COLO668 (cell line): ENCODE measurements around the gene YAE1.
"Not testable (repeated sequence)": the region's sequence is repeated elsewhere in the genome, so short reads cannot be mapped to it uniquely, and the experiment has no call there.

ENCODE experiments used
- DNase-seq: peaks from one replicate; lab custom pipeline; 2025; ENCODE audit not compliant: unreplicated experiment; lab: John Stamatoyannopoulos, UW

YAE1 gene, protein sequence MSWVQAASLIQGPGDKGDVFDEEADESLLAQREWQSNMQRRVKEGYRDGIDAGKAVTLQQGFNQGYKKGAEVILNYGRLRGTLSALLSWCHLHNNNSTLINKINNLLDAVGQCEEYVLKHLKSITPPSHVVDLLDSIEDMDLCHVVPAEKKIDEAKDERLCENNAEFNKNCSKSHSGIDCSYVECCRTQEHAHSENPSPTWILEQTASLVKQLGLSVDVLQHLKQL

DNA sequence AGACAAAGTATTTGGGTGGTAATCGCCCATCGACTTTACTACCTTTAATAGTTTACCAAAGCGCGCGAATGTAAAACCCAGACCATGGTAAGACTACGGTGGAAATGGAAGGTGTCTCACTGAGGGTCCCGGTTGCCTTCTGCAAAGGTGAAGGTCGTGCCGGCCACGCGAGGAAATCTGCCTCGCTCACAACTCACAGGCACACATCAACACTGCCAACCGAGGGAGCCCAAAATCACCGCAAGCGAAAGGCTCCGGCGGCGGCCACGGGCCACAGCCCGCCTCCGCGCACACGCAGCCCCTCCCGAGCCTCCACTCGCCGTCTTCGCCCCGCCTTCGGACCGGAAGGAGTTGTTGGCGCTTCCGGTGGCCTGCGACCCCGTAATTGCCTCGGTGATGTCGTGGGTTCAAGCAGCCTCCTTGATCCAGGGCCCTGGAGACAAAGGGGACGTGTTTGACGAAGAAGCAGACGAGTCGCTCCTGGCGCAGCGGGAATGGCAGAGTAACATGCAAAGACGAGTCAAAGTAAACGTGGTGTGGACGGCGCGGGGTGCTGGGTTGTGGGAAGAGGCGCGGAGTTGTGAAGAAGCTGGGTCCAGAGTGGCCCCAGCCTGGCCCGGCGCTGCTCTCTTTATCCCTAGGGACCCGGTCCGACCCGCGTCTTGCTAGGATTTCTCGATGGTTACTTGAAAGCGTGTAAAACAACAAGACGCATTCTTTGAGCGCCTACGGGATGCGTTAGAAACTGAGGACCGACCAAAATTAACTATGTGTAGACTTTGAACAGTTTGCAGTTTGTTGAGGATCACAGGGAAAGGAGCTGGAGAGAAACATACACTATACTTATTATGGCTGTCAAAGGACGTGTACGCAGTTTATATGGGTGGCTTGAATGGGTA lies at the start of gene YAE1:
Gene YAE1, plus strand, starts transcription at position 382 of the 899 bp plus-strand sequence. Its CDS starts 15 bp downstream, at position 397.
- DNase-seq = peak; percentile 95

DNA sequence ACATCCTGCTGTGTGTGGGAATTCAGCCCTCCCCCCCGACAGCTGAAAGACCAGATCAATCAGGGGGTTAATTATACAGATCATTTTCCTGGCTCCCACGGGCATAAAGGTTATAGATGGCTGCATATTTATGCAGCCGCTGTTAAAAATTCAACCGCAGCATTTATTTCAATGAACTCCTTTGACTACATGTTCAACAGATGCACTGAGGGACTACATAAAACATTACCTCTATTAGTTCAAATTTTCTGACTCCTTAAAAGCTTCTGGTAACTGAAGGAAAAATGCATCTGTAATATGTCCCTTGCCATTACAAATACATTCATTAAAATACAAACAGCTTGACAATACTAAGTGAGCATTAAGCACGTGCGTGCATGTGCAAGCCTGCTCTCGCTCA lies 49.7 kb upstream of the YAE1 start:
- DNase-seq = no peak

DNA sequence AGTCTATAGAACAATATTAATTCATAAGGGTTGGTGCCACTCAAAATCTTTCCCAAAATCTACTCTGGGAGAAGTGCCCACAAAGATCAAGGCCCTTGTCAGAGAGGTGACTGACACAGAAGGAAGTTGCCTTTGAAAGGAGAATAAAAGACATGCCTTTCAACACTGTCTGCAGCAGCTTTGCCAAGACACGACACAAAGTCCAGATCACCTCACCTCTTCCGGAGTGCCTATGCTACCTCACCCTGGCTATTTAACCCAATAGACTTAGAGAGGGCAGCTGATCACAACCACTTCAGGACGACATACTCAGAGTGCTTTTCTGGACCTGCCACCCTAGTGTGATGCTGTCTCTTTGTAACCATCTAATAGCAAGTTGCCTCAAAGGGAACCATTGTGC lies 49.0 kb upstream of the YAE1 start:
- no peak for DNase-seq

DNA sequence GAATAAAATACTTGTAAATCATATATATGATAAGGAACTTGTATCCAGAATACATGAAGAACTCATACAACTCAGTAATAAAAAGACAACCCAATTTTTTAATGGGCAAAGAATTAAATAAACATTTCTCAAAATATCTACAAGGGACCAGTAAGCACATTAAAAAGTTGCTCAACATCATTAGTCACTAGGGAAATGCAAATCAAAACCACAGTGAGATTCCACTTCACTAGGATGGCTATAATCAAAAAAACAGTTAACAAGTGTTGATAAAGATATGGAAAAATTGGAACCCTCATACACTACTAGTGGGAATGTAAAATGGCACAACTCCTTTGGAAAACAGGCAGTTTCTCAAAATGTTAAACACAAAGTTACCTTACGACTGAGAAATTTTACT lies 40.3 kb upstream of the YAE1 start:
- DNase-seq = no peak

DNA sequence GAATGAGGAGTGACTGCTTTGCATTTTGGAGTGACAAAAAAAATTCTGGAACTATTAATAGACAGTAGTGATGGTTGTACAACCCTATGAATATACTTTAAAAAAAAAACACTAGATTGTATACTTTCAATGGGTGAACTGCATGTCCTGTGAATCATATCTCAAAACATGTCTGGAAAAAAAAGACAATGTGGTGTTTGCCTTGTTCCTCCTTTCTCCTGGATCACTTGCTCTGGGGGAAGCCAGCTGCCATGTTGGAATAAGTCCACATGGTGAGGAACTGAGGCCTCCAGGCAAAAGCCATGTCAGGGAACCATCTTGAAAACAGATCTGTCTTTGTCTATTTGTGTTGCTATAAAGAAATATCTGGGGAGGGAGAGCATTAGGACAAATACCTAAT lies 39.5 kb upstream of the YAE1 start:
- no peak for DNase-seq

DNA sequence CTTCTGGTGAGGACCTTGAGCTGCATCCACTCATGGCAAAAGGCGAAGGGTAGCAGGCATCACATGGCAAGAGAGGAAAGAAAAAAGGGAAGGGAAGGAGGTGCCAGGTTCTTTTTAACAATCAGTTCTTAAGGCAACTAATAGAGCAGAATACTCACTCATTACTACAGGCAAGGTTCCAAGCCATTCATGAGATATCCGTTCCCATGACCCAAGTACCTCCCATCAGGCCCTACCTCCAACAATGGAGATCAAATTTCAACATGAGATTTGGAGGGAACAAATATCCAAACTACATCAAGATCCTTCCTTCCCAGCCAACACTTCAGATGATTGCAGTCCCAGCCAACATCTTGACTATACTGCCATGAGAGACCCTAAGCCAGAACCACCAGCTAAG lies 38.9 kb upstream of the YAE1 start:
- DNase-seq = no peak

DNA sequence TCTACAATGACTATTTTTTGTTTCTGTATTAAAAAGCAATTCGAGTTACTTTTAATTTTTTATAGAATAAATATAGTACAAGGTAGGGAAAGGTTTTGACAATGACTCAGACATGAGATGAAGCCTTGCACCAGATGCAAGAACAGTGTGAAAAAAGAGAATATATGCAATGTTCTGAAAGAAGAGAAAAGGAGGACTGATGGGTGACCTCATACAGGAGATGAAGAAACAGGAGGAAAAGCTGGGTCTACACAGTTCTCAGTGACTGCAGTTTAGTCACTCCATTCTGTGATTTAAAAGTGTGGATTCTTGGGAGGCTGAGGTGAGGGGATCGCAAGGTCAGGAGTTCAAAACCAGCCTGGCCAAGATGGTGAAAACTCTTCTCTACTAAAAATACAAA lies 38.3 kb upstream of the YAE1 start:
- DNase-seq = no peak

DNA sequence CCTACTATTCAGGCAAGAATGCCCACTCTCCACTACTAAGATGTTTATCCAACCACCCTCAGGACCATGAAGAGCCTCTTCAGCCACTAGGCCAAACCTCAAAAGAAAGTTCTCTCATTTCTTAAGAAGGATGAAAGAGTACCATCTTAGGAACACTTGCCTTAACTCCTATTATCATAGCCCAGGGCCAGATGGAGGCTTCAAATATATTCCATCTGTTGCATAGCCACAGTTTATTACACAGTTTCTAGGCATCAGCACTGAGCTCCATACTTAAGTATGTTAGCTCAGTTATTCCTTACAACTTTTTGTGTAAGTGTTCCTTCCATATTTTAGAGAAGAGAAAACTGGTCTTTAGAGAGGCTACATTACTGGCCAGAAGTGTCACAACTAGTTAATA lies 37.4 kb upstream of the YAE1 start:
- DNase-seq = no peak

DNA sequence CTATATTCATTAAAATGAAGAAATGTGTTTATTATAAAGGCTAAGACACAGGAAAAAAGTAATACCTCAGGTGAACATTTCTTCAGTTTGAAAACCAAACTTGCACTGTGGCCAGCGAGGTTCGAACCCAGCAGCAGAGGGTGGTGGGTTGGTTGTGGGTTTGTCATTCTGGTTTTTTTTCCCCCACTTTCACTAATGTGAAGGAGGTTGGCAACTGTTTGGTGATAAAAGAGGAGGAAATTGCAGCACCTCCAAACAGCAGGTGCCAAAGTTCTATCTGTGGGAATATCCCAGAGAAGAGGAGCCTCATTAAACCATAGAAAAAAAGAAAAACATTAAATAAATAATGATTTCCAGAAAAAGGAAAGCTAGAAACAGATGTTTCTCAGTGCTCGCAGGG lies 36.6 kb upstream of the YAE1 start:
- DNase-seq = no peak

DNA sequence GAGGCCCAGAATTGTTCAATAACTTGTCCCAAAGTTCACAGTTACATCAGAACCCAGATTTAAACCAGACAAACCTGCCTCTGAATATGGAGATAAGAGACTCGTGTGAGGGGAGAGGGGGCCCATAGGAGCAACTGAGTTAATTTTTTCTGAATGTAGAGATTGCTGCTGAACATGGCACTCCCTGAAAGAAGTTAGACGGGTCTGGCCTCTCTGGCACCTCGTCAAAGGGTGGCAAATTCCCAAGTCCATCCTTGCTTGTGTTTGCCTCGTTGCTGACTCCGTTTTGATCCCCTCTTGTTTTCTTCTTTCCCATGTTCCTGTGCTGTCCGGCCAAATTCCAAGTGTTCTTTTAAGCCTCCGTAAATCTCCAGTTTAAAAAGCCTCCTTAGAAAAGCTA lies 35.2 kb upstream of the YAE1 start:
- no peak for DNase-seq

DNA sequence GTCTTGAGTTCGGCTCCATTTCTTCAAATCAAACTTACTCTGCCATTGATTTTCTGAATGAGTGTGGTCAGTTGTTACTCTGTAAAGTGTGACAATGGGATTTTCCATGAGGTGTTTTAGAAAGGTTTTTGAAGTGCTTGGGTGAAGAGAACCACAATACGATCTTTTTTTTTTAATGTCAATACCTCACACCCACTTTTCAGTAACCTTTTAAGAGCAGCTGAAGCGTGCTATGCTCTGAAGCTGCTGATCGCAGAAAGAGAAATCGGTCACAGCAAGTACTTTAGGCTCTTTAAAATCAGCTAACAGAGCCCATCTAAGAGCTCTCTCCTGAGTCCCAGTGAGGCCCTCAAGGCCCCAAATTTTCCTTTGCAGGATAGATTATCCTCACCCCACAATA lies 34.4 kb upstream of the YAE1 start:
- no peak for DNase-seq

DNA sequence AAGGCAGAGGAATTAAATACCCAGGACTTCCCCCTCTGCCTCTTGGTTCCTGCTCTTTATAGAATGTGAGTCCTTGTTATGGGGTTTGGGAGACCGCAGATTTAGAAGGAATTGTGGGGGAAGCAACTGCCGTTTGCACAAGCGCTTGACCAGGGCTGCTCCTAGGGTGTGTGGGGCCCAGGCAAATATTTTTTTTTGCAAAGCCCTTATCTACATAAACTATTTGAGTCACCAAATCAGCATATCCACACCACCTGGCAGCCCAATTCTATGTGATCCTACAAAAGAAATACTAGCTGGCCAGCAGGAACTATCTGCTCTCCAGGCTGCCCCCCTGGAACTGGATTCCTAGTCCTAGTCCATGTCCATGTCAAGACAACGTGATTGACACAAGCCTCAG lies 33.4 kb upstream of the YAE1 start:
- no peak for DNase-seq

DNA sequence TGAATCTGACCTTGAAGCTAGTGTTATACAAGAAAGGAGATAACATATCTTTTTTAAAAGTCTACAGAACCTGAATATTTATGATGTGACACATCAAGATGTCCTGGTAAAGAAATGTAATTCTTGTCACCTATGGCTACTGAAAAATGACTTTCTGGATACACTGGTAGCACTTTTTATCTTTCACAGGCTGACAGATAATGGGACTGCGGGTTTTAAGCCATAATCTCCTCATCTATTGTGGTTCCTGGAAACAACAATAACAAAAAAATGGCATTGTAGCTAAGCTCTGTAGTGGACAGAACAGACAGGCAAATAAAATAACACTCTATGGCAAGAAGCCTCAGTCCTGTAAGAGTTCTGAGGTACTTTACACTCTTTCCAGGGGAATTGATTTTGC lies 31.6 kb upstream of the YAE1 start:
- no peak for DNase-seq

DNA sequence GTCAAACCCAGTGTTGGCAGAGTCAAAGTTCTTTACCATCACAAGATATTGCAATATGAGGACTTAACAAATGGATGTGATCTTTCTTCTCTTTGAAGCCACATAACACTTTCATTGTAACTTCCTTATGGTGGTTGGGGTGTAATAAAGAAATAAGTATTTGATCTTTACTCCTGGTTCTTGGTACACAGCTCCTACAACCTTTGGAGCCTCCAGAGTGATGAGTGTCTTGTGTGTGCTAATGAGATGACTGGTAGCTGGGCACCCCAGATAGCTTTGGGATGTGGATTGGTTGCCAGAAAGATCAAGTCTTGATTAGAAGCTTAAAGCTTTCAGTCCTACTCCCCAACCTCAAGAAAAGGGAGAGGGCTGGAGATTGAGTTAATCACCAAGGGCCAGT lies 31.1 kb upstream of the YAE1 start:
- DNase-seq = no peak

DNA sequence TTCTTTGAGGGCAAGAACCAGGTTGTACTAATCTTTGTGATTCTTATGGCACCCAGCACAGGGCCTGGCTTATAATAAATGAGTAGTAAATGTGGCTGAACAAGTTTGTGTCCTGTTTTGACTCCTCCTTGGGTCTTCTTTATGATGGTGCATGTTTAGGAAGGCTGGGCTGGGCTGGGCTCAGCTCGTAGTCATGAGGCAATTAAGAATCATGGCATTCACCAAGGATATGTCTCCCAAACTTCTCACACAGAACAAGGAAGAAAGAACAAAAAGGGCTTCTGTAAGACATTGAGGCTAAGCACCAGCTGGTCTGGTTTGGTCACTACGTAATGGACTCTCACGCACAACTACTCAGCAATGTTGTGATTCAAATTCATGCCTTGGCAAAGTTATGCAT lies 30.5 kb upstream of the YAE1 start:
- DNase-seq = no peak

DNA sequence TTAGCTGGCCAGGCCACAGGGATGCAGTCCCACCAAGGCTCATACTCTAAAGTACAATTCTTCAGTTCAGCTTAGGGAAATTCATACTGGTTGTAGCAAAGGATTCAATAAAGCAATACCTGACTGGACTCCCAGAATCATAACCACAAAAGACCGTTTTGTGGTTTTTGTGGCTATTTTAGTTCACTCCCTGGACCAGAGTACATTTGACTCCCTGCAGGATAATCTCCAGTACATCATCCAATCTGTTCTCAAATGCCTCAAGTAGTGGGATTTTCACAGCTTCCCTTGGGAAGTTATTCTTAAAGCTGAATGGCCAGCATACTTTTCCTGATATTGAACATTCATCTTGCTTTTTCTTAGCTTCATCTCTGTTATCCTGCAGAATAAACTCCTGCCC lies 29.3 kb upstream of the YAE1 start:
- DNase-seq = no peak

DNA sequence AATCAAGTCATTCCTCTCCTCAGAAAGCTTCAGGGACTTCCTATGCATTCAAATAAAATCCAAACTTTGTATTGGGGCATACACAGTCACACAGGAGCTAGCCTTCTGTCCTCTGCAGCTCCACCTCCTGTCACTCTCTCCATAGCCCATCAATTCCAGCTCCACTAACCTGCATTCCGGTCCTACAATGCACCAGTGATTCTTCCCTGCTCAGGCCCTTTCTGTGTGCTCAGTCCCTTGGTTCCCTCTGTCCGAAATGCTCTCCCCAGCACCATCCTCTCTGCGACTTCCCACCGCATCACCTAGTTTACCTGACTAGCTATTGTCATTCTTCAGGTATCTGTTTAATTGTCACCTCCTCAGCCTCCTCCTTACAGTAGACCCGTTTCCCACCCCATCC lies 26.4 kb upstream of the YAE1 start:
- no peak for DNase-seq

DNA sequence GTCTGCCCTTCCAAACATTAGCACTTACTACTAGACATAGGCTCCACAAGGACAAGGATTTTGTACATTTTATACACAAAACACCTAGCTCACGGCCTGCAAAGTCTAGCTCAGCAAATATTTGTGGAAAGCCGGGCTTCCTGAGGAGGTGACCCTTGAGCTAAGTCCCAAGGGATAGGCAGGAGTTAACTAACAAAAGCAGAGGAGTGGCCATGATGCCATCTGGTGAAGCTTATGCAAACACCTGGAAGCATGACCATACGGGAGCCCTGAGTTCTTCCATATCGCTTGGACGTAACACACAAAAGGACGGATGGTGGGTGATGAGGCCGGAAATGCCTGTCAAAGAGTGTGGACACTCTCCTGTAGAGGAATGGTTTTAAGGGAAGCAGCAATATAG lies 25.9 kb upstream of the YAE1 start:
- DNase-seq = peak; percentile 80

DNA sequence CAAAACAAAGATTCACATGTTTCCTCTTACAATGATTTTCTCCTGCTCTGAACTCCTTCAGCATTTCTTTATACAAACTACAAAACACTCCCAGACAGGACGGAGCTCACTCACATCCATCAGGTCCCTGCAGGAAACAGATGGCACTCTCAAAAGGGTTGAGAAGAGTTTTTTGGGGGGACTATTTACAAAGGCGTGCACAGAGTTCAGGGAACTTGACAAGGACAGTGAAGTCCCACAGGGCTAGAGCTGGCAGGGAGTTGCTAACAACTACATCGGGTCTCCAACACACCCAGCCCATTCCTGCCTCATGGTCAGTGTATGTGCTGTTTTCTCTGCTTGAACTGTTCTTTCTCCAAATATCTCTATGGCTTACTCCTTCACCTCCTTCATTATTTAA lies 24.7 kb upstream of the YAE1 start:
- DNase-seq = no peak

DNA sequence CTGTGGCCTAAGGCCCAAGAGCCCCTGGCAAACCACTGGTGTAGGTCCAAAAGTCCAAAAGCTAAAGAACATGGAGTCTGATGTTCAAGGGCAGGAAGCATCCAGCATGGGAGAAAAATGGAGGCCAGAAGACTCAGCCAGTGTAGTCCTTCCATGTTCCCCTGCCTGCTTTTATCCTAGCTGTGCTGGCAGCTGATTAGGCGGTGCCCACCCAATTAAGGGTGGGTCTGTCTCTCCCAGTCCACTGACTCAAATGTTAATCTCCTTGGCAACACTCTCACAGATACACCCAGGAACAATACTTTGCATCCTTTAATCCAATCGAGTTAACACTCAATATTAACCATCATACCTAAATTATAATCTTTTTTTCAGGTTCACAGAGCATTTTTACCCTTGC lies 21.4 kb upstream of the YAE1 start:
- DNase-seq = not testable (repeated sequence)

DNA sequence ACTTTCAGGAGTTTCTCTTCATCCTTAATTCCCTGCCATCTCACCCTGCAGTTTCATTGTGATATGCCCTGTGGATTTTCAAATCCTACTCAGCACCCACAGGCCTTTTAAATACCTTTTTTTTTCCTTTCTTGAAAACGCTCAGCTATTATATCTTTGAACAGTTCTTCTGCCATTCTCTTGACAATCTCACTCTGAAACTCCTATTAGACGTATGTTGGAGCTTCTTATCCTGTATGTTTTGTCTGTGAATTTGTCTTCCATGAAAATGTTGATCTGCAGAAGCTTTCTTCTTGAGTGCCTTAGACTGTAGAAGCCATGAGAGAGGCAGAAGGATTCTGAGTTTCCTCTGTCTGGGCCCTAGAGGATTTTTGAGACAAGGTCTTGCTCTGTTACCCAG lies 18.9 kb upstream of the YAE1 start:
- DNase-seq = no peak

DNA sequence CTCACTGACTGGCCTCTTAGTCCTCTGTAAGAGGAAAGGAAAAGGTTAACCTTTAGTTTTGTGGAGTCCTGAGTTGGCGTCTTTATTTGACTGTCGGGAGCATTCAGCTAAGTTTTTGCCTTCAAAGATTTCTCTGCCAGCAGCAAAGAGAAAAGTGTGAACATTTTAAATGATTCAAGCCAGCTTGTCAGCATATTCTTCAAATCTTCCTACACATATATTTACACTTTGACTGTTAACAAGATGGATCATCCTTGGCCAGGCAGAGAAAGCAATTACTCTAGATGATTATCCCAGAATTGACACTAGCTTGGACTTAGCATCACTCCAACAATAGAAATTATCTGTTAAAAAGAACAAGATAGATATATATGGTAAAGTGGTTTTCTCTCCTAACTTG lies 15.8 kb upstream of the YAE1 start:
- DNase-seq = no peak

DNA sequence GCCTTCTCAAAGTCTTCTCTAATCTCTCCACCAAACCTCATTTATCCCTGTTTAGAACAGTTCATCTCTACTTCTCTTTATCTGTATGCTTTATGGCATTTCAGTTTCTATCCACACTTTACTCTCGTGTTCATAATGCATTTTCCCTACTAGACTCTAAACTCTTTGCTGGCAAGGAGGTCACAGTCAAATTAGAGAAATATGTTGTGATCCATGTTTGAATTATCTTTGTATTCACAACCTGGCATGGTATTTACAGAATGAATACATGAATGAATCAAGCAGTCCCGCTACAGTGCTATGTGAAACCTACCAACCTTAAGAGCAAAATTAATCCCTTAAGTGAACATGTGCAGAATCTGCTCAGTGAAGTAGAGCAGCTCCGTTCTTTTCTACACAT lies 12.8 kb upstream of the YAE1 start:
- no peak for DNase-seq
